ENCODE measurements around the gene COPS3.

DNA sequence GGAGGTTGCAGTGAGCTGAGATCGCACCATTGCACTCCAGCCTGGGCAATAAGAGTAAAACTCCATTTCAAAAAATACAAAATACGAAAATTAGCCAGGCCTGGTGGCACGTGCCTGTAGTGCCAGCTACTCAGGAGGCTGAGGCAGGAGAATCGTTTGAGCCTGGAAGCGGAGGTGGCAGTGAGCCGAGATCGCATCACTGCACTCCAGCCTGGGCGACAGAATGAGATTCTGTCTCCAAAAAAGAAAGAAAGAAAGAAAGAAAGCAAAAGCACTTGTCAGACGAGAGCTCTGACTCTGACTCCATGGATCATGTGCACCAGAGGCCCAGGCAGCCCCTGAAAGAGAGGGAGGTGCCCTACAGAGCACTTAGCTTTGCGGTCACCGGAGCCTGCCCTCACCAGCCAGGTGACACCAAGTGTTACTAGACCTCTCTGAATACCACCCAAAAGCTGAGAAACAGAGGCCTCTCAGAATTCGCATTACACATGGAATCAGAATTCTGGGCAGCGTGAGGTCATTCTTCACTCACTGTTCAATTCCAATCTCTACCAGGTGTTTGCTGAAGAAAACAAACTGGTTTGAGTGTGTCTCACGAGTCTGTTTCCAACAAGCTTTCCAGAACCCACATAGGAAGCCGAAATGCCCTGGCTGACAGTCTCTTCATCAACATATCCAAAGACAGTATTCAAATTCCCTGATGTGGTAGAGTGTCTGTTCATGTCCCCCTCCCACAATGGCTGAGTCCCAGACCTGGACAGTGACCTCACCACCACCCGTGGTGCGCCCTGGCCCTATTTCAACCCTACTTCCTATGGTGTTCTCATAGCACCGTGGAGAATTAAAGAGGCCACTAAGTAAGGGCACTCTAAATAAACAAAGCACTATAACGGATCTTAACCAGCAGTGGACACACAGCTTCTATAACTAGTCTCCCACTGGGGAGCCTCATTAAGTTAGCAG, 45.6 kb downstream of the COPS3 start:
- TF ChIP-seq, protein P1, sequence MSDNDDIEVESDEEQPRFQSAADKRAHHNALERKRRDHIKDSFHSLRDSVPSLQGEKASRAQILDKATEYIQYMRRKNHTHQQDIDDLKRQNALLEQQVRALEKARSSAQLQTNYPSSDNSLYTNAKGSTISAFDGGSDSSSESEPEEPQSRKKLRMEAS (IDR thresholded peaks at IDR 0.05): no peak
- TF ChIP-seq CEBPB (IDR thresholded peaks at IDR 0.05) (no peak), YY1 (IDR thresholded peaks at IDR 0.05; ENCODE audit: low read depth) (no peak), TAF1 (IDR thresholded peaks at IDR 0.05; ENCODE audit: low read depth) (no peak), FOXM1 (IDR thresholded peaks at IDR 0.05; ENCODE audit: borderline replicate concordance, low read depth) (no peak), CREB1 (IDR thresholded peaks at IDR 0.05; ENCODE audit: low read depth) (no peak), EP300 (IDR thresholded peaks at IDR 0.05; ENCODE audit: borderline replicate concordance) (no peak), TEAD4 (IDR thresholded peaks at IDR 0.05) (no peak), RAD21 (IDR thresholded peaks at IDR 0.05; ENCODE audit: low read depth) (no peak)
- TF ChIP-seq, protein P2, sequence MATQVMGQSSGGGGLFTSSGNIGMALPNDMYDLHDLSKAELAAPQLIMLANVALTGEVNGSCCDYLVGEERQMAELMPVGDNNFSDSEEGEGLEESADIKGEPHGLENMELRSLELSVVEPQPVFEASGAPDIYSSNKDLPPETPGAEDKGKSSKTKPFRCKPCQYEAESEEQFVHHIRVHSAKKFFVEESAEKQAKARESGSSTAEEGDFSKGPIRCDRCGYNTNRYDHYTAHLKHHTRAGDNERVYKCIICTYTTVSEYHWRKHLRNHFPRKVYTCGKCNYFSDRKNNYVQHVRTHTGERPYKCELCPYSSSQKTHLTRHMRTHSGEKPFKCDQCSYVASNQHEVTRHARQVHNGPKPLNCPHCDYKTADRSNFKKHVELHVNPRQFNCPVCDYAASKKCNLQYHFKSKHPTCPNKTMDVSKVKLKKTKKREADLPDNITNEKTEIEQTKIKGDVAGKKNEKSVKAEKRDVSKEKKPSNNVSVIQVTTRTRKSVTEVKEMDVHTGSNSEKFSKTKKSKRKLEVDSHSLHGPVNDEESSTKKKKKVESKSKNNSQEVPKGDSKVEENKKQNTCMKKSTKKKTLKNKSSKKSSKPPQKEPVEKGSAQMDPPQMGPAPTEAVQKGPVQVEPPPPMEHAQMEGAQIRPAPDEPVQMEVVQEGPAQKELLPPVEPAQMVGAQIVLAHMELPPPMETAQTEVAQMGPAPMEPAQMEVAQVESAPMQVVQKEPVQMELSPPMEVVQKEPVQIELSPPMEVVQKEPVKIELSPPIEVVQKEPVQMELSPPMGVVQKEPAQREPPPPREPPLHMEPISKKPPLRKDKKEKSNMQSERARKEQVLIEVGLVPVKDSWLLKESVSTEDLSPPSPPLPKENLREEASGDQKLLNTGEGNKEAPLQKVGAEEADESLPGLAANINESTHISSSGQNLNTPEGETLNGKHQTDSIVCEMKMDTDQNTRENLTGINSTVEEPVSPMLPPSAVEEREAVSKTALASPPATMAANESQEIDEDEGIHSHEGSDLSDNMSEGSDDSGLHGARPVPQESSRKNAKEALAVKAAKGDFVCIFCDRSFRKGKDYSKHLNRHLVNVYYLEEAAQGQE (IDR thresholded peaks at IDR 0.05; ENCODE audit: low read depth): no peak
